GM13976 (cell line): ENCODE data around the gene RAPGEF1.
"Not testable (repeated sequence)": the region's sequence is repeated elsewhere in the genome, so short reads cannot be mapped to it uniquely, and the experiment has no call there.

Experiments used
- DNase-seq: peaks from one replicate; pipeline ENCODE4 v3.0.0; 2012; ENCODE audit warnings: low spot score
- CTCF ChIP-seq: IDR thresholded peaks from 2 replicates; pipeline ENCODE4 v1.5.1; 2012; ENCODE audit warnings: borderline replicate concordance, mild to moderate bottlenecking; ENCODE audit not compliant: insufficient read depth; ENCODE audit errors: extremely low read depth, missing control alignments, control extremely low read depth
- in situ Hi-C: fragments of 300-500 bp; cut with MboI; formaldehyde crosslinking; loops from one replicate; pipeline ENCODE4 v1.12.0; 2022; ENCODE audit warnings: low sequenced_read_pairs, mixed read lengths, inconsistent platforms; ENCODE audit not compliant: unreplicated experiment

Gene RAPGEF1

GRCh38 chr9:131666774-131667173 lies 73.1 kb downstream of the RAPGEF1 start:
- TF ChIP-seq CTCF, result no peak
- no peak for DNase-seq
- in situ Hi-C loops, result no loop called here

GRCh38 chr9:131666029-131666428 lies 73.8 kb downstream of the RAPGEF1 start:
- no peak for TF ChIP-seq CTCF
- in situ Hi-C loops, result no loop called here
- DNase-seq, result no peak

GRCh38 chr9:131663288-131663687 lies 76.6 kb downstream of the RAPGEF1 start:
- in situ Hi-C loops, result no loop called here
- no peak for TF ChIP-seq CTCF
- DNase-seq, result no peak

- in situ Hi-C loops, DNase-seq: not testable (repeated sequence)
Measured at GRCh38 chr9:131662289-131662621, 77.6 kb downstream of the RAPGEF1 start.

GRCh38 chr9:131661568-131662288 lies 78.1 kb downstream of the RAPGEF1 start:
- in situ Hi-C loops, result no loop called here
- no peak for TF ChIP-seq CTCF
- DNase-seq, result no peak

GRCh38 chr9:131660466-131661405 lies 79.1 kb downstream of the RAPGEF1 start:
- DNase-seq, result no peak
- TF ChIP-seq CTCF, result no peak
- in situ Hi-C loops, result no loop called here

GRCh38 chr9:131658377-131659129 lies 81.3 kb downstream of the RAPGEF1 start:
- no peak for DNase-seq
- in situ Hi-C loops, result no loop called here

More at GRCh38 chr9:131658377-131659129, 81.3 kb downstream of the RAPGEF1 start:
- no peak for TF ChIP-seq CTCF
